H9 (cell line): ENCODE results near the gene SLC35F3. TPM values are rescaled to one million over a fixed set of nuclear protein-coding genes. Genes with fewer than 3 reads are reported as not detected.

Experiments
- DNase-seq: peaks from one replicate; pipeline ENCODE4 v3.0.0-alpha.2; 2017
- H2AFZ ChIP-seq: one replicate; pipeline ENCODE4 v1.6.1; 2013; ENCODE audit warnings: mild to moderate bottlenecking, low read length, control low read depth, moderate library complexity
- H2AK5ac ChIP-seq: 2 replicates; pipeline ENCODE4 v1.6.1; 2013; ENCODE audit warnings: low read length, control low read depth, mixed read lengths; ENCODE audit not compliant: insufficient read length
- H2BK120ac ChIP-seq: one replicate; pipeline ENCODE4 v1.6.1; 2013; ENCODE audit warnings: low read depth, mild to moderate bottlenecking, low read length, control low read depth, inconsistent platforms; ENCODE audit not compliant: poor library complexity, severe bottlenecking
- H2BK12ac ChIP-seq: 2 replicates; pipeline ENCODE4 v1.6.1; 2013; ENCODE audit warnings: low read length, control low read depth, mixed read lengths, low read depth; ENCODE audit not compliant: insufficient read length
- H2BK15ac ChIP-seq: 2 replicates; pipeline ENCODE4 v1.6.1; 2013; ENCODE audit warnings: low read depth, low read length, control low read depth
- H2BK20ac ChIP-seq: one replicate; pipeline ENCODE4 v1.6.1; 2013; ENCODE audit warnings: low read depth, mild to moderate bottlenecking, low read length, control low read depth, inconsistent platforms; ENCODE audit not compliant: poor library complexity, severe bottlenecking
- H2BK5ac ChIP-seq: 2 replicates; pipeline ENCODE4 v1.6.1; 2013; ENCODE audit warnings: low read length, control low read depth, mixed read lengths; ENCODE audit not compliant: insufficient read length
- H3K14ac ChIP-seq: 2 replicates; pipeline ENCODE4 v1.6.1; 2013; ENCODE audit warnings: low read length, control low read depth; ENCODE audit not compliant: insufficient read depth
- H3K18ac ChIP-seq: 2 replicates; pipeline ENCODE4 v1.6.1; 2013; ENCODE audit warnings: low read depth, mild to moderate bottlenecking, mixed read lengths, low read length, control low read depth; ENCODE audit not compliant: insufficient read length
- H3K23ac ChIP-seq: 2 replicates; pipeline ENCODE4 v1.6.1; 2013; ENCODE audit warnings: low read length, control low read depth, mixed read lengths, low read depth; ENCODE audit not compliant: insufficient read length
- H3K23me2 ChIP-seq: 2 replicates; pipeline ENCODE4 v1.6.1; 2013; ENCODE audit warnings: low read depth, mild to moderate bottlenecking, mixed read lengths, low read length, control low read depth; ENCODE audit not compliant: insufficient read length, poor library complexity, severe bottlenecking
- H3K27ac ChIP-seq: 2 replicates; pipeline ENCODE4 v1.5.1; 2013; ENCODE audit warnings: low read length, control low read depth, mixed read lengths, low read depth; ENCODE audit not compliant: insufficient read length
- H3K27me3 ChIP-seq: 2 replicates; pipeline ENCODE4 v1.6.1; 2013; ENCODE audit warnings: low read length, control low read depth, inconsistent platforms; ENCODE audit not compliant: insufficient read depth
- H3K4ac ChIP-seq: 2 replicates; pipeline ENCODE4 v1.6.1; 2013; ENCODE audit warnings: low read depth, mild to moderate bottlenecking, control low read depth, inconsistent platforms, low read length, moderate library complexity
- H3K4me1 ChIP-seq: 2 replicates; pipeline ENCODE4 v1.6.1; 2013; ENCODE audit warnings: low read length, control low read depth, inconsistent platforms; ENCODE audit not compliant: insufficient read depth
- H3K4me2 ChIP-seq: 2 replicates; pipeline ENCODE4 v1.6.1; 2013; ENCODE audit warnings: low read length, control low read depth, mixed read lengths; ENCODE audit not compliant: insufficient read length, insufficient read depth
- H3K56ac ChIP-seq: 2 replicates; pipeline ENCODE4 v1.6.1; 2013; ENCODE audit warnings: low read depth, mild to moderate bottlenecking, mixed read lengths, low read length, control low read depth; ENCODE audit not compliant: insufficient read length
- H3K79me1 ChIP-seq: 2 replicates; pipeline ENCODE4 v1.6.1; 2013; ENCODE audit warnings: low read depth, mild to moderate bottlenecking, moderate library complexity, low read length, control low read depth, inconsistent platforms; ENCODE audit not compliant: insufficient read depth, poor library complexity, severe bottlenecking
- H3K79me2 ChIP-seq: 2 replicates; pipeline ENCODE4 v1.6.1; 2013; ENCODE audit warnings: low read length, control low read depth, inconsistent platforms; ENCODE audit not compliant: insufficient read depth
- H3K9ac ChIP-seq: 2 replicates; pipeline ENCODE4 v1.6.1; 2013; ENCODE audit warnings: low read length, control low read depth, mixed read lengths; ENCODE audit not compliant: insufficient read length; ENCODE audit errors: extremely low read depth
- H3K9me3 ChIP-seq: one replicate; pipeline ENCODE4 v1.6.1; 2013; ENCODE audit warnings: low read depth, low read length, inconsistent platforms; ENCODE audit not compliant: control insufficient read depth
- H3T11ph ChIP-seq: one replicate; pipeline ENCODE4 v1.6.1; 2013; ENCODE audit warnings: mild to moderate bottlenecking, low read length, control low read depth, inconsistent platforms
- H4K20me1 ChIP-seq: one replicate; pipeline ENCODE4 v1.6.1; 2013; ENCODE audit not compliant: control insufficient read depth, insufficient read length, insufficient read depth
- H4K5ac ChIP-seq: 2 replicates; pipeline ENCODE4 v1.6.1; 2013; ENCODE audit warnings: low read depth, mild to moderate bottlenecking, mixed read lengths, low read length, control low read depth; ENCODE audit not compliant: insufficient read length
- H4K8ac ChIP-seq: replicated peaks from 2 replicates; pipeline ENCODE4 v1.6.1; 2013; ENCODE audit warnings: low read length, control low read depth, mixed read lengths, low read depth; ENCODE audit not compliant: insufficient read length
- H4K91ac ChIP-seq: 2 replicates; pipeline ENCODE4 v1.6.1; 2013; ENCODE audit warnings: low read depth, mild to moderate bottlenecking, moderate library complexity, mixed read lengths, low read length, control low read depth; ENCODE audit not compliant: insufficient read length
- H3K27ac Mint-ChIP-seq, 3 experiments: 2 replicates in 2 of 3; 3 replicates in 1 of 3; pipeline ENCODE4 v1.8.0; 2020 to 2021; ENCODE audit warnings: mixed read lengths in 3 of 3, mild to moderate bottlenecking in 1 of 3, moderate library complexity in 1 of 3
- H3K27me3 Mint-ChIP-seq: 2 replicates; pipeline ENCODE4 v1.8.0; 2021; ENCODE audit warnings: low read depth, mild to moderate bottlenecking, moderate library complexity, mixed read lengths
- H3K36me3 Mint-ChIP-seq, 3 experiments: 2 replicates in 2 of 3; 3 replicates in 1 of 3; pipeline ENCODE4 v1.8.0; 2020 to 2021; ENCODE audit warnings: low read depth in 3 of 3, mixed read lengths in 3 of 3; ENCODE audit not compliant: insufficient read depth in 1 of 3
- H3K4me1 Mint-ChIP-seq, 2 experiments: 2 replicates each; pipeline ENCODE4 v1.8.0; 2020; ENCODE audit warnings: mixed read lengths in 2 of 2
- H3K4me3 Mint-ChIP-seq, 2 experiments: 2 replicates in 1 of 2; 3 replicates in 1 of 2; pipeline ENCODE4 v1.8.0; 2020 to 2021; ENCODE audit warnings: mild to moderate bottlenecking in 2 of 2, mixed read lengths in 2 of 2, moderate library complexity in 1 of 2
- H3K9me3 Mint-ChIP-seq, 2 experiments: 2 replicates in 1 of 2; 3 replicates in 1 of 2; pipeline ENCODE4 v1.8.0; 2020; ENCODE audit warnings: mild to moderate bottlenecking in 2 of 2, mixed read lengths in 2 of 2, moderate library complexity in 1 of 2
- CTCF ChIP-seq: fragments of 200-600 bp; sonication (generic); conservative IDR thresholded peaks from 3 replicates; pipeline ENCODE4 v1.8.0; 2021; ENCODE audit warnings: antibody characterized with exemption, mild to moderate bottlenecking
- WGBS: extraction: QIAGEN DNeasy Blood & Tissue Kit; methylation state at CpG from one replicate; pipeline ENCODE4 v1.1.7; 2013; ENCODE audit warnings: missing lambda C conversion rate, low lambda C conversion rate, mixed read lengths; ENCODE audit not compliant: insufficient read length; ENCODE audit errors: extremely low coverage; 5-methylcytosine and 5-hydroxymethylcytosine counted together
- total RNA-seq: library from RNA; stranded (reverse); gene quantifications from 2 replicates; pipeline ENCODE4 v1.2.1, GENCODE V29; 2021

SLC35F3 gene
- total RNA-seq, 1 experiment from 2014 or later = 0.81 TPM

DNA sequence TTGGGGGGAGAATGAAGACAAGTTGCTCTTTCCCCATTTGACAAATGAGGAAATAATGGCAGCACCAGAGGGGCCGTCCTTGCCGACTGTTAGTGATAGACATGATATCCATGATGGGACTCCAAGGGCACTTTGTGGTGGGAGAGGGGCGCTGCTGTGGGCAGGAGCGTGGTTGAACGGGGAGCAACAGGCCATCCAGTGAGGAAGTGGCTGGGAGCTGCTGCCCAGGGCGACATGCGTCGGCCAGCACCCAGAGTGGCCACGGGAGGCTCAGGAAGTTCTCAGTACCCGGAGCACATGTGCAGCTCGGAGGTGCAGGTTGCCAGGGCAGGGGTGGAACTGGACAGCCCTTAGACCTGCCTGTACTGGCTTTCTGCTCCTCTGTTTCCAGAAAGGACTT is 71.0 kb downstream of the SLC35F3 start:
- Histone ChIP-seq H4K20me1 (no peaks in the 10 kb centered on the region), H3K9me3 (no peaks in the 10 kb centered on the region), H2AFZ (no peak overlapping the region), H2BK12ac (no peak overlapping the region), H2AK5ac (no peak overlapping the region), H3K23me2 (no peaks in the 10 kb centered on the region), H3K4me2 (no peak overlapping the region), H4K5ac (no peak overlapping the region), H3K56ac (no peak overlapping the region), H2BK120ac (no peak overlapping the region), H4K8ac (no peak overlapping the region), H3K18ac (no peak overlapping the region), H3K9ac (no peak overlapping the region), H3K4me1 (no peaks in the 10 kb centered on the region), H3K27ac (no peak overlapping the region), H3K14ac (no peak overlapping the region), H2BK15ac (no peak overlapping the region), H3K4ac (no peak overlapping the region), H3T11ph (no peak overlapping the region), H3K23ac (no peak overlapping the region), H2BK20ac (no peak overlapping the region), H3K79me2 (no peaks in the 10 kb centered on the region), H2BK5ac (no peak overlapping the region), H3K27me3 (no peaks in the 10 kb centered on the region), H4K91ac (no peak overlapping the region), H3K79me1 (no peaks in the 10 kb centered on the region)
- no peak for TF ChIP-seq CTCF
- DNase-seq = no peak
- Mint-ChIP-seq H3K9me3 (no peaks in the 10 kb centered on the region), H3K4me3 (no peak overlapping the region), H3K36me3 (no peaks in the 10 kb centered on the region), H3K27ac (peak overlapping the region in 1 of 3 experiments; percentile 85; a peak in 2 of 7 replicates), H3K4me1 (no peaks in the 10 kb centered on the region), H3K27me3 (no peaks in the 10 kb centered on the region; the same call in 1 of the 2 replicates)
- no CpG with 5 or more reads among the region's 11 CpGs for WGBS
